ENCODE results near the gene PTPRQ.
"Not testable (repeated sequence)": the region's sequence is repeated elsewhere in the genome, so short reads cannot be mapped to it uniquely, and the experiment has no call there.

The PTPRQ gene

GRCh38 chr12:80443974-80444666 is at the start of gene PTPRQ:
Gene PTPRQ, plus strand, starts transcription at chr12:80444235. Its CDS starts 111 bp downstream, at chr12:80444346.
- DNase-seq: no peak

GRCh38 chr12:80400571-80400991 is 43.5 kb upstream of the PTPRQ start:
- DNase-seq: no peak

GRCh38 chr12:80401191-80401590 is 42.8 kb upstream of the PTPRQ start:
- DNase-seq: no peak

- no peak for DNase-seq
Observed at GRCh38 chr12:80404629-80405028, 39.4 kb upstream of the PTPRQ start.

GRCh38 chr12:80406253-80406652 is 37.8 kb upstream of the PTPRQ start:
- DNase-seq: no peak

GRCh38 chr12:80411787-80412186 is 32.2 kb upstream of the PTPRQ start:
- no peak for DNase-seq

GRCh38 chr12:80412343-80412953 is 31.6 kb upstream of the PTPRQ start:
- peak; percentile 45 for DNase-seq

GRCh38 chr12:80413462-80413861 is 30.6 kb upstream of the PTPRQ start:
- no peak for DNase-seq

- no peak for DNase-seq
Observed at GRCh38 chr12:80415466-80415865, 28.6 kb upstream of the PTPRQ start.

- no peak for DNase-seq
Observed at GRCh38 chr12:80419644-80420043, 24.4 kb upstream of the PTPRQ start.

GRCh38 chr12:80420075-80420474 is 24.0 kb upstream of the PTPRQ start:
- DNase-seq: no peak

GRCh38 chr12:80422550-80422949 is 21.5 kb upstream of the PTPRQ start:
- no peak for DNase-seq

- no peak for DNase-seq
Observed at GRCh38 chr12:80432061-80432460, 12.0 kb upstream of the PTPRQ start.

GRCh38 chr12:80441921-80442320 is 2.1 kb upstream of the PTPRQ start:
- DNase-seq: no peak

- no peak for DNase-seq
Observed at GRCh38 chr12:80442426-80443222, 1.4 kb upstream of the PTPRQ start.

- DNase-seq: no peak
Observed at GRCh38 chr12:80445083-80445793, 1.2 kb downstream of the PTPRQ start.

- no peak for DNase-seq
Observed at GRCh38 chr12:80456513-80456912, 12.5 kb downstream of the PTPRQ start.

- DNase-seq: no peak
Observed at GRCh38 chr12:80460972-80461371, 16.9 kb downstream of the PTPRQ start.

GRCh38 chr12:80461851-80462250 is 17.8 kb downstream of the PTPRQ start:
- DNase-seq: not testable (repeated sequence)

- no peak for DNase-seq
Observed at GRCh38 chr12:80469681-80470080, 25.6 kb downstream of the PTPRQ start.

GRCh38 chr12:80470403-80470802 is 26.4 kb downstream of the PTPRQ start:
- no peak for DNase-seq

GRCh38 chr12:80472236-80472635 is 28.2 kb downstream of the PTPRQ start:
- no peak for DNase-seq

- peak; percentile 12 for DNase-seq
Observed at GRCh38 chr12:80472911-80473500, 29.0 kb downstream of the PTPRQ start.

Data from activated CD4-positive, alpha-beta T cell treated with anti-CD3 and anti-CD28 coated beads, Interleukin-2, amount 50 U/mL, for 16 hours (primary cell).